WTC11 (cell line): ENCODE data around the gene CDK7. TPM values are rescaled to one million over a fixed set of nuclear protein-coding genes. Genes with fewer than 3 reads are reported as not detected.

Source experiments
- ARID4B ChIP-seq: sonication (generic); formaldehyde crosslinking; IDR thresholded peaks from 2 replicates; pipeline ENCODE4 v1.8.0; 2023; ENCODE audit warnings: missing genetic modification reagents, mild to moderate bottlenecking, borderline replicate concordance
- ATF6 ChIP-seq: sonication (generic); formaldehyde crosslinking; IDR thresholded peaks from 2 replicates; pipeline ENCODE4 v1.8.1; 2023; ENCODE audit warnings: mild to moderate bottlenecking, missing genetic modification reagents
- CREM ChIP-seq: sonication (generic); formaldehyde crosslinking; IDR thresholded peaks from 2 replicates; pipeline ENCODE4 v1.8.1; 2022; ENCODE audit warnings: mild to moderate bottlenecking, missing genetic modification reagents, moderate library complexity
- E2F5 ChIP-seq: sonication (generic); formaldehyde crosslinking; IDR thresholded peaks from 2 replicates; pipeline ENCODE4 v1.8.1; 2022; ENCODE audit warnings: mild to moderate bottlenecking, moderate library complexity, missing genetic modification reagents
- FOXJ3 ChIP-seq: sonication (generic); formaldehyde crosslinking; IDR thresholded peaks from 2 replicates; pipeline ENCODE4 v1.9.0; 2021; ENCODE audit warnings: missing genetic modification reagents, mild to moderate bottlenecking, borderline replicate concordance
- JAZF1 ChIP-seq: fragments of 250-450 bp; sonication (Bioruptor Pico); IDR thresholded peaks from 2 replicates; pipeline ENCODE4 v1.9.0; 2021; ENCODE audit warnings: moderate library complexity, mild to moderate bottlenecking, inconsistent platforms
- NFE2L1 ChIP-seq: sonication (generic); formaldehyde crosslinking; IDR thresholded peaks from 2 replicates; pipeline ENCODE4 v1.8.1; 2023; ENCODE audit warnings: missing genetic modification reagents
- PREB ChIP-seq: sonication (generic); formaldehyde crosslinking; IDR thresholded peaks from 2 replicates; pipeline ENCODE4 v1.8.1; 2022; ENCODE audit warnings: mild to moderate bottlenecking, missing genetic modification reagents, moderate library complexity, borderline replicate concordance
- PRRX2 ChIP-seq: fragments of 250-450 bp; sonication (Bioruptor Pico); IDR thresholded peaks from 2 replicates; pipeline ENCODE4 v1.8.0; 2021; ENCODE audit warnings: mild to moderate bottlenecking
- SOX15 ChIP-seq: fragments of 250-450 bp; sonication (Bioruptor Pico); IDR thresholded peaks from 2 replicates; pipeline ENCODE4 v1.9.0; 2021; ENCODE audit warnings: mild to moderate bottlenecking
- TEAD1 ChIP-seq: sonication (generic); formaldehyde crosslinking; IDR thresholded peaks from 2 replicates; pipeline ENCODE4 v1.8.0; 2022; ENCODE audit warnings: mild to moderate bottlenecking, missing genetic modification reagents
- ZBTB43 ChIP-seq: sonication (generic); formaldehyde crosslinking; IDR thresholded peaks from 2 replicates; pipeline ENCODE4 v1.8.1; 2023; ENCODE audit warnings: mild to moderate bottlenecking, missing genetic modification reagents
- ZNF263 ChIP-seq: sonication (generic); formaldehyde crosslinking; IDR thresholded peaks from 2 replicates; pipeline ENCODE4 v1.8.1; 2022; ENCODE audit warnings: low read depth, mild to moderate bottlenecking, moderate library complexity, missing genetic modification reagents
- ZNF281 ChIP-seq: sonication (generic); formaldehyde crosslinking; IDR thresholded peaks from 2 replicates; pipeline ENCODE4 v1.8.0; 2023; ENCODE audit warnings: mild to moderate bottlenecking, missing genetic modification reagents
- ZNF512 ChIP-seq: sonication (generic); formaldehyde crosslinking; IDR thresholded peaks from 2 replicates; pipeline ENCODE4 v1.8.1; 2022; ENCODE audit warnings: missing genetic modification reagents, borderline replicate concordance
- ZSCAN18 ChIP-seq: fragments of 250-450 bp; sonication (Bioruptor Pico); IDR thresholded peaks from 2 replicates; pipeline ENCODE4 v2.1.2; 2022; ENCODE audit warnings: mild to moderate bottlenecking, moderate library complexity
- total RNA-seq: library from RNA; stranded (reverse); gene quantifications from 3 replicates; pipeline ENCODE4 v1.2.3, GENCODE V29; 2021

The CDK7 gene
- total RNA-seq, 1 experiment from 2014 or later, result 62.7 TPM

- TF ChIP-seq PREB (CRISPR knock-in tag), result no peak
- peak; percentile 41; the same call in 1 of the 2 replicates for TF ChIP-seq NFE2L1 (CRISPR knock-in tag)
- TF ChIP-seq ZNF281 (CRISPR knock-in tag), result no peak
- no peak for TF ChIP-seq ZNF512 (CRISPR knock-in tag)
- no peak for TF ChIP-seq FOXJ3 (CRISPR knock-in tag)
- TF ChIP-seq ZSCAN18 (CRISPR knock-in tag), result no peak
- no peak for TF ChIP-seq ATF6 (CRISPR knock-in tag)
- no peak for TF ChIP-seq JAZF1 (CRISPR knock-in tag)
- TF ChIP-seq ARID4B (CRISPR knock-in tag), result 0 out of 2 replicates have a peak, but pooled peaks have one; percentile 56
- TF ChIP-seq PRRX2 (CRISPR knock-in tag), result no peak
- TF ChIP-seq TEAD1 (CRISPR knock-in tag), result no peak; the same call in 1 of the 2 replicates
- TF ChIP-seq ZNF263, result no peak
- TF ChIP-seq SOX15, result no peak
- TF ChIP-seq ZBTB43 (CRISPR knock-in tag), result no peak
- peak; percentile 79 for TF ChIP-seq CREM (CRISPR knock-in tag)
- TF ChIP-seq E2F5, result peak; percentile 96; the same call in 1 of the 2 replicates
Measured at GRCh38 chr5:69189162-69190086, 45.3 kb upstream of the CDK7 start, which contains the start of gene CENPH (continued).
